GM06990 (cell line): ENCODE results near the gene NOX4.

Experiments
- DNase-seq: peaks from one replicate; pipeline ENCODE4 v3.0.0-alpha.2; 2011; ENCODE audit not compliant: insufficient read length; ENCODE audit errors: extremely low read depth
- H3K27me3 ChIP-seq: replicated peaks from 2 replicates; pipeline ENCODE4 v1.6.0; 2011; ENCODE audit warnings: low read length; ENCODE audit not compliant: control insufficient read depth, insufficient read depth
- H3K36me3 ChIP-seq: 2 replicates; pipeline ENCODE4 v1.5.1; 2011; ENCODE audit warnings: low read length; ENCODE audit not compliant: control insufficient read depth, insufficient read depth
- H3K4me3 ChIP-seq: replicated peaks from 2 replicates; pipeline ENCODE4 v1.5.1; 2011; ENCODE audit warnings: low read depth, mild to moderate bottlenecking, control low read depth, low read length
- CTCF ChIP-seq: IDR thresholded peaks from 2 replicates; pipeline ENCODE4 v1.5.1; 2011; ENCODE audit warnings: low read length, control low read depth, mild to moderate bottlenecking, inconsistent platforms; ENCODE audit not compliant: insufficient read depth, poor library complexity, severe bottlenecking

The NOX4 gene

GRCh38 chr11:89279176-89279575, 212.0 kb downstream of the NOX4 start:
- Histone ChIP-seq H3K4me3 (no peak overlapping the region), H3K36me3 (no peaks in the 10 kb centered on the region), H3K27me3 (no peaks in the 10 kb centered on the region)
- DNase-seq, result no peak
- no peak for TF ChIP-seq CTCF

- no peak overlapping the region for H3K4me3 ChIP-seq
- no peaks in the 10 kb centered on the region for H3K36me3 ChIP-seq
- no peaks in the 10 kb centered on the region for H3K27me3 ChIP-seq
- no peak for DNase-seq
- TF ChIP-seq CTCF, result no peak
Measured at GRCh38 chr11:89275966-89276365, 215.2 kb downstream of the NOX4 start.
